NCI-H510A treated with DMSO at 0.1 percent for 48 hours (cell line): ENCODE results near the gene PUS10.
"Not testable (repeated sequence)": the region's sequence is repeated elsewhere in the genome, so short reads cannot be mapped to it uniquely, and the experiment has no call there.

Source experiments
- DNase-seq: peaks from one replicate; lab custom pipeline; 2025; lab: John Stamatoyannopoulos, UW

The PUS10 gene, protein sequence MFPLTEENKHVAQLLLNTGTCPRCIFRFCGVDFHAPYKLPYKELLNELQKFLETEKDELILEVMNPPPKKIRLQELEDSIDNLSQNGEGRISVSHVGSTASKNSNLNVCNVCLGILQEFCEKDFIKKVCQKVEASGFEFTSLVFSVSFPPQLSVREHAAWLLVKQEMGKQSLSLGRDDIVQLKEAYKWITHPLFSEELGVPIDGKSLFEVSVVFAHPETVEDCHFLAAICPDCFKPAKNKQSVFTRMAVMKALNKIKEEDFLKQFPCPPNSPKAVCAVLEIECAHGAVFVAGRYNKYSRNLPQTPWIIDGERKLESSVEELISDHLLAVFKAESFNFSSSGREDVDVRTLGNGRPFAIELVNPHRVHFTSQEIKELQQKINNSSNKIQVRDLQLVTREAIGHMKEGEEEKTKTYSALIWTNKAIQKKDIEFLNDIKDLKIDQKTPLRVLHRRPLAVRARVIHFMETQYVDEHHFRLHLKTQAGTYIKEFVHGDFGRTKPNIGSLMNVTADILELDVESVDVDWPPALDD

DNA sequence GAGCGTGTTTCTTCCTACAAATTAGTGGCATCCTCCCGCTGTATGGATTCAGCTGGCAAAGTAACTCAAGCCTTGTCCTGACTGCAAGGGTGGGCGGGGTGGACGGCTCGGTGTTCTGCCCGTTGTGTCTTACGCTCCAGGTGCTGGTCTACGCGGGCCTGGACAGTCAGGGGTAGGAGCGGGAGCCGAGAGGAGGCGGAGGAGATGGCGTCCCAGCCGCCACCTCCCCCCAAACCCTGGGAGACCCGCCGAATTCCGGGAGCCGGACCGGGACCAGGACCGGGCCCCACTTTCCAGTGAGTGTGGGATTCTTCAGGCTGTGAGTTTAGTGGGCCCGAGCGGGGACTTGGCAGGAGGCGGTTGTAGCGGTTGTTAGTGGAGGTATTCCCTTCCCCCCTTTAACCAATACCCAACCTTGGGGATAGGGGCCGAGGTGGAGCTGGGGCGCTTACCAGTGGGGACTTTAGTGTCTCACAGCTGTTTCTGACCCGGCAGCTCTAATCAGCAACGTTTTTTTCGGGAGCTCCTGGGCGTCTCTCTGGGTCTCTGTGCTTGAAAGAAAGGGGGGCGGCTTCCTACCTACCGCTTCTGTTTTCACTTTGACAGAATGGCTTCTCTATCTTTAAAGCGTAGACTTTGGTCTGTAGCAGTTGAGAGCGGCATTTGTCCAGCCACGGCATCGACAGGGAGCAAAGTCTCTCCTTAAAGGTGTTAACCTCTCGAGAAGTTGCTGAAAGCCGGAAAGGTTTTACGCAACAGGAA lies at the start of gene PUS10, which contains the start of gene PEX13:
Gene PUS10 (minus strand): TSS at position 700 of the 762 bp plus-strand sequence. CDS start 6,365 bp downstream, outside the sequence.
Gene PEX13 (plus strand): TSS at position 165 of the 762 bp plus-strand sequence. CDS start 40 bp downstream, at position 205.
- peak; percentile 47 for DNase-seq

DNA sequence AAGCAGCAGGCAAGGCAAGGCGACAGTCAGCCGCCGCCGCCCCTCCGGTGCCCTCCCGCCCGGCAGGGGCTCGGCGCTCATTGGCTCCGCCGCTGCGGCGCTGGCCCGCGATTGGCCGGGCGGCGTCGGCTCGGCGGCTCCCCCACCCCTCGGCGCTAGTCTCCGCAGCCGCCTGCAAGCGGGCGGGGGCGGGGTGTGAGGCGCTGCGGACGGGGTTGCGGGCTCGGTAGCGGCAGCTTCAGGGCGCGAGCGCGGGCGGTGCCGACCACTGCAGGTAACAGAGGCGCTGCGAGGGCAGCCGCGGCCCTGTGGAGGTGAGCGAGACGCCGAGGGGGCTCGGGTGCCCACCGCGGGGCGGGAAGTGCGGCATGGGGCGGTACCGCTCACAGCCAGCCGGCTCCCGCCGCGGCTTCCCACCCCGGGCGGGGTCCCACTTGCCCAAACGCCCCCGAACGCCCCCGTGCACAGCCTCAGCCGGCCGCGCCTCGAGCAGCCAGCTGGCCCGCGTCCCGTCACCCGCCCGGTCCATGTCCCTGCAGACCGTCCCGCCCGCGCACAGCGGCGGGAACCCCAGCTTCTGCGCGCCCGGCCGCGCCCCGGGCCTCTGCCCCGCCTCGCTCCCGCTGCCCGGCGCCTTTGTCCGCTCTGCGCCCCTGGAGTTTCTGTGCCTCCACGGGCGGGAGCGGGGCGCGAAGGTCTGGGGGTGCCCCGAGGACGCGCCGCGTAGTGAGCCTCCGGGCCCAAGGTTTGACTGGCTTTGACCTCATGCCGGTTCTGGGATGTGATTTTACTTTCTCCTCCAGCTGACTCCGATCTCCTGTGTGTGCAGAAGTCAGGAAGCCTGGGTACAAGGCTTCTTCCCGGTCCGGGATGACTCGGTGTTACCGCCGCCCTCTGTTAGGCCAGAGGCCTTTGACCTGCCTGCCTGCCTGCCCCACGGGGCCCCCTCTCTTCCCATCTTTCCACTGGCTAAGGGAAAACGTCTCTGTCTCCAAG lies 48.0 kb upstream of the PUS10 start, which contains the start of gene SANBR:
Gene SANBR (plus strand): TSS at position 158 of the 996 bp plus-strand sequence. CDS start 4,480 bp downstream, outside the sequence.
- peak; percentile 92 for DNase-seq

DNA sequence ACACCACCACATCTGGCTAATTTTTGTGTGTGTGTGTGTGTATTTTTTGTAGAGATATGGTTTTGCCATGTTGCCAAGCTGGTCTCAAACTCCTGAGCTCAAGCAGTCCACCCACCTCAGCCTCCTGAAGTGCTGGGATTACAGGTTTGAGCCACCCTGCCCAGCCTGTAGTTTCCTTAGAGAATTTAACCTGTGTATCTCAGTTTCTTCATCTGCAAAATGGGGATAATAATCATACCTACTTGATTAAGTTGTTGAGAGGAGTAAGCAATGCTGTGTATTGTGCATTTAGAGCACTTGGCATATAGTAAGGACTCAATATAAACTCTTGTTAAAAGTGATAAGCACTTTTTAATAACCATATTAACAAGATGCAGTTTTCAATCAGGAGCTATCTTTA lies 41.3 kb upstream of the PUS10 start:
- no peak for DNase-seq

- DNase-seq: no peak
Measured at GRCh38 chr2:61057562-61057961, 39.5 kb upstream of the PUS10 start.

GRCh38 chr2:61055557-61055956 lies 37.5 kb upstream of the PUS10 start:
- no peak for DNase-seq

- DNase-seq: no peak
Measured at GRCh38 chr2:61045999-61046398, 27.9 kb upstream of the PUS10 start.

- no peak for DNase-seq
Measured at GRCh38 chr2:61045226-61045625, 27.2 kb upstream of the PUS10 start.

GRCh38 chr2:61044636-61045035 lies 26.6 kb upstream of the PUS10 start:
- DNase-seq: no peak

DNA sequence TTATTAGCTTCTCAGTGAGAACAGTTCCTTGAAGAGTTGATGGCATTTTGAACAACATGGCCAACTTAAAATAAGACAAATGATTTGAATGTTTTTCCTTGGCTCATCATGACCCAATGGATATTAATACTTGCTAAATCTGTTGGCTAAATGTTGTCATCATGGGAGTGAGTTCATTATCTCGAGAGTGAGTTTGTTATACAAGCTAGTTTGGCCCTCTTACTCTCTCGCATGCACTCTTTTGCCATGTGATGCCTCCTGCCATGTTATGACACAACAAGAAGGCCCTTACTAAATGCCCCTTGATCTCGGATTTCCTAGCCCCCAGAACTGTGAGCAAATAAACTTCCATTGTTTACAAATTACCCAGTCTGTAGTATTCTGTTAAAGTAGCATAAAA lies 24.8 kb upstream of the PUS10 start:
- DNase-seq: no peak

DNA sequence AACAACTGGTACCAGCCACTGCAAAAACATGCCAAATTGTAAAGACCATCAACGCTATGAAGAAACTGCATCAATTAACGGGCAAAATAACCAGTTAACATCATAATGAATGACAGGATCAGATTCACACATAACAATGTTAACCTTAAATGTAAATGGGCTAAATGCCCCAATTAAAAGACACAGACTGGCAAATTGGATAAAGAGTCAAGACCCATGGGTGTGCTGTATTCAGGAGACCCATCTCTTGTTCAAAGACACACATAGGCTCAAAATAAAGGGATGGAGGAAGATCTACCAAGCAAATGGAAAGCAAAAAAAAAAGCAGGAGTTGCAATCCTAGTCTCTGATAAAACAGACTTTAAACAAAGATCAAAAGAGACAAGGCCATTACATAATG lies 18.6 kb upstream of the PUS10 start:
- not testable (repeated sequence) for DNase-seq

GRCh38 chr2:61034592-61034991 lies 16.5 kb upstream of the PUS10 start:
- DNase-seq: not testable (repeated sequence)

DNA sequence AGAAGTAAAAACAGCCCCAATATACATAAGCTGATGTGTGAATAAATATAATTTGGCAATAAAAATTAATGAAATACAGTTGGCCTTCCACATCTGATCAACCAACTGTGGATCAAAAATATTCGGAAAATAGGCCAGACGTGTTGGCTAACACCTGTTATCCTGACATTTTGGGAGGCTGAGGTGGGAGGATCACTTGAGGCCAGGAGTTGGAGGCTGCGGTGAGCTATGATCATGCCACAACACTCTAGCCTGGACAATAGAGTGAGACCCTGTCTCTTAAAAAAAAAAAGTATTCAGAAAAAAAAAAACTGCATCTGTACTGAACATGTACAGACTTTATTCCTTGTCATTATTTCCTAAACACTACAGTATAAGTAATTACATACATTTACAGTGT lies 11.5 kb upstream of the PUS10 start:
- no peak for DNase-seq

DNA sequence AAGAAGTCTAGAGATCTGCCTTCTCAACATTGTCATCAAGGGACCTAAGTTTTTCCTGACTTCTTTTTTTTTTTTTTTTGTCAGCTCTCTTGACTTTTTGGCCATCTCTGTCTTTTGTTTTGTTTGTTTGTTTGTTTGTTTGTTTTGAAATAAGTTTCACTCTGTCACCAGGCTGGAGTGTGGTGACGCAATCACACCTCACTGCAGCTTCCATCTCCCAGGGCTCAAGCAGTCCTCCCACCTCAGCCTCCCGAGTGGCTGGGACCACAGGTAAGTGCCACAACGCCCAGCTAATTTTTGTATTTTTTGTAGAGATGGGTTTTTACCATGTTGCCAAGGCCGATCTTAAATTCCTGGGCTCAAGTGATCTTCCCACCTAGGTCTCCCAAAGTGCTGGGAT lies 5.6 kb upstream of the PUS10 start:
- DNase-seq: no peak

- no peak for DNase-seq
Measured at GRCh38 chr2:61021228-61021660, 3.2 kb upstream of the PUS10 start.

DNA sequence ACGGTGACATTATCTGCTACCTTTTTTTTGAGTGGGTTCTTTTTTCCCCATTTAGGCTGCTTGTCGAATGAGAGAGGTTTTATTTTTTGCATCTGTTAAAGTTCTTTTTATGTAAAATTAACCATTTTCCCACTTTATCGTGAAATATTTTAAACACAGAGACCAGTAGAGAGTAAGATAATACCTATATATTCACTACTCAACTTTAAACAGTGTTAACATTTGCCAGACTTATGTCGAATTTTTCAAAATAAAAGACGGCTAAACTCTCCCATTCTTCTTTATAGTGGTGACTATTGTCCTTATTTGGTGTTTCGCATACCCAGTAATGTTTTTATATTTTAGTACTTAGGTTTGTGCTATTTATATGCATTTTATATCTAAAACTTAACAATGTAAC lies 743 bp upstream of the PUS10 start:
- no peak for DNase-seq

GRCh38 chr2:61018318-61018755 lies 282 bp upstream of the PUS10 start:
- no peak for DNase-seq

GRCh38 chr2:61017003-61017555 lies 976 bp downstream of the PUS10 start:
- DNase-seq: peak; percentile 91

DNA sequence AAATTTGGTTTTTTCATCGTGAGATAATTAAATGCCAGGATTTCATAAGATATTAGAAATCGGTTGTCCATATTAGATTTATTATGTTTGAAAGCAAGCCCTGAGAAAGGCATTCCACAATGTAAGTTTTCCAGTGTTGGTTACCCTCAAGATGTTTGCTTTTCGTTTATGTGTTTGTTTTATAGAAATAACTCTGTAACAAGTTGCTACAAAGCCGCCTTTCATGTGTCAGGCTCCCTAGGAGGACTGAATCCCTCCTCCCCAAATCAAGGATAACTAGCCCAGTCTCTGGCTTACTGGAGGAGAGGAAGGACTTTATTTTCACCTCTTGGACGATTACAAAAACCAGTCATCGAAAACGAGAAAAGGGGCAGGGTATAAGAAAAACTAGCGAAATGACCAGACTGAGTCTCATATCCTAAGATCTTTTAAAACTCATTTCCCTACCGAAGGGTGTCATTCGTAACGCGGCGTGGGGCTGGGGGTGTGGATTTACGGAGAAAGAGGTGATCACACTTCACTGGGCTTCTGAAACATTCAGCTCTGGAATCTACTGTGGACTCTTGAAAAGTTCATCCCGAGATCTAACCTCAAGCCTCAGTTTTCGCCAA lies 1.6 kb downstream of the PUS10 start:
- DNase-seq: peak; percentile 34

- DNase-seq: no peak
Measured at GRCh38 chr2:61015976-61016375, 2.1 kb downstream of the PUS10 start.

- no peak for DNase-seq
Measured at GRCh38 chr2:61014763-61015162, 3.3 kb downstream of the PUS10 start.

- no peak for DNase-seq
Measured at GRCh38 chr2:61013382-61013781, 4.7 kb downstream of the PUS10 start.
